ENCODE data around the gene EDA. TPM values are rescaled to one million over a fixed set of nuclear protein-coding genes. Genes with fewer than 3 reads are reported as not detected.

Gene EDA
- total RNA-seq, 3 donors from 2014 or later (not counting 1 experiment from before 2014, with no cell fraction given) = 0.50 to 0.65 TPM; not detected in 1

GRCh38 chrX:70046978-70047377, 431.1 kb downstream of the EDA start:
- intact Hi-C loops (cut with micrococcal nuclease) = no loop called here
- ATAC-seq (no peak), DNase-seq (no peak)
- Mint-ChIP-seq H3K4me3 (no peak overlapping the region), H3K27me3 (ENCODE audit: low read depth in 2 of 2) (peaks cover 13 to 17% of the 10 kb centered on the region in 2 donors), H3K27ac (no peak overlapping the region), H3K4me1 (no peaks in the 10 kb centered on the region), H3K9me3 (no peaks in the 10 kb centered on the region), H3K36me3 (no peaks in the 10 kb centered on the region)
- H3K4me3 ChIP-seq (ENCODE audit: low read length) = no peak overlapping the region
- TF ChIP-seq CTCF (IDR thresholded peaks at IDR 0.05) = no peak
- no peaks in the 10 kb centered on the region for H3K9me3 ChIP-seq (ENCODE audit: control insufficient read depth, insufficient read depth, low read length)
- H3K36me3 ChIP-seq (ENCODE audit: control insufficient read depth, insufficient read depth, low read length) = no peaks in the 10 kb centered on the region
- H3K27me3 ChIP-seq (ENCODE audit: control insufficient read depth, insufficient read depth, low read length) = no peaks in the 10 kb centered on the region
- no peak overlapping the region for H3K27ac ChIP-seq (ENCODE audit: low read length)
- no peaks in the 10 kb centered on the region for H3K4me1 ChIP-seq (ENCODE audit: control insufficient read depth, insufficient read depth, low read length)

- H3K4me3 ChIP-seq (ENCODE audit: low read length) = no peak overlapping the region
- ATAC-seq (no peak), DNase-seq (no peak)
- no peaks in the 10 kb centered on the region for H3K36me3 ChIP-seq (ENCODE audit: control insufficient read depth, insufficient read depth, low read length)
- H3K36me3 Mint-ChIP-seq = no peaks in the 10 kb centered on the region
- H3K27ac ChIP-seq (ENCODE audit: low read length) = no peak overlapping the region
- no peaks in the 10 kb centered on the region for H3K9me3 Mint-ChIP-seq
- WGBS (ENCODE audit: insufficient coverage) = 79% methylated on average over 2 of the region's 3 CpGs
- H3K4me1 ChIP-seq (ENCODE audit: control insufficient read depth, insufficient read depth, low read length) = no peaks in the 10 kb centered on the region
- no peaks in the 10 kb centered on the region for H3K27me3 ChIP-seq (ENCODE audit: control insufficient read depth, insufficient read depth, low read length)
- no peaks in the 10 kb centered on the region for H3K9me3 ChIP-seq (ENCODE audit: control insufficient read depth, insufficient read depth, low read length)
- TF ChIP-seq CTCF (IDR thresholded peaks at IDR 0.05) = no peak
- no peak overlapping the region for H3K4me3 Mint-ChIP-seq
- H3K4me1 Mint-ChIP-seq = no peaks in the 10 kb centered on the region
- peaks cover 14 to 15% of the 10 kb centered on the region in 2 donors for H3K27me3 Mint-ChIP-seq (ENCODE audit: low read depth in 2 of 2)
- H3K27ac Mint-ChIP-seq = no peak overlapping the region
- intact Hi-C loops (cut with micrococcal nuclease) = no loop called here
These were observed 433.5 kb downstream of the EDA start for GRCh38 chrX:70049406-70049805.

GRCh38 chrX:70049925-70050324, 434.0 kb downstream of the EDA start, which contains the start of gene AWAT2:
Gene AWAT2 (minus strand): TSS chrX:70049938. CDS start chrX:70049932, 6 bp downstream.
- Mint-ChIP-seq H3K27ac (no peak within 1 kb of the TSS), H3K27me3 (ENCODE audit: low read depth in 2 of 2) (peaks cover 10 to 11% of the 10 kb centered on the region in 2 donors), H3K36me3 (no peaks in the 10 kb centered on the region), H3K9me3 (no peaks in the 10 kb centered on the region), H3K4me3 (no peak within 1 kb of the TSS), H3K4me1 (no peaks in the 10 kb centered on the region)
- intact Hi-C loops (cut with micrococcal nuclease) = no loop called here
- no peak for TF ChIP-seq CTCF (IDR thresholded peaks at IDR 0.05)
- H3K4me3 ChIP-seq (ENCODE audit: low read length) = no peak within 1 kb of the TSS
- no peak for DNase-seq
- no peaks in the 10 kb centered on the region for H3K27me3 ChIP-seq (ENCODE audit: control insufficient read depth, insufficient read depth, low read length)
- 78% methylated on average over 4 of the region's 4 CpGs for WGBS (ENCODE audit: insufficient coverage)
- H3K36me3 ChIP-seq (ENCODE audit: control insufficient read depth, insufficient read depth, low read length) = no peaks in the 10 kb centered on the region
- no peak within 1 kb of the TSS for H3K27ac ChIP-seq (ENCODE audit: low read length)
- no peaks in the 10 kb centered on the region for H3K4me1 ChIP-seq (ENCODE audit: control insufficient read depth, insufficient read depth, low read length)
- no peak for ATAC-seq
- H3K9me3 ChIP-seq (ENCODE audit: control insufficient read depth, insufficient read depth, low read length) = no peaks in the 10 kb centered on the region

GRCh38 chrX:70052895-70053615, 437.1 kb downstream of the EDA start:
- Histone ChIP-seq H3K9me3 (ENCODE audit: control insufficient read depth, insufficient read depth, low read length) (no peaks in the 10 kb centered on the region), H3K4me3 (ENCODE audit: low read length) (no peak overlapping the region), H3K27ac (ENCODE audit: low read length) (no peak overlapping the region), H3K36me3 (ENCODE audit: control insufficient read depth, insufficient read depth, low read length) (no peaks in the 10 kb centered on the region), H3K27me3 (ENCODE audit: control insufficient read depth, insufficient read depth, low read length) (no peaks in the 10 kb centered on the region), H3K4me1 (ENCODE audit: control insufficient read depth, insufficient read depth, low read length) (no peaks in the 10 kb centered on the region)
- Mint-ChIP-seq H3K27me3 (ENCODE audit: low read depth in 2 of 2) (peaks cover 7 to 11% of the 10 kb centered on the region in 2 donors), H3K36me3 (no peaks in the 10 kb centered on the region), H3K4me3 (no peak overlapping the region), H3K4me1 (no peaks in the 10 kb centered on the region), H3K27ac (no peak overlapping the region), H3K9me3 (no peaks in the 10 kb centered on the region)
- TF ChIP-seq CTCF (IDR thresholded peaks at IDR 0.05) = no peak
- no peak for DNase-seq
- ATAC-seq = no peak
- 84% methylated on average over 10 of the region's 11 CpGs for WGBS (ENCODE audit: insufficient coverage)
- intact Hi-C loops (cut with micrococcal nuclease) = no loop called here
